Glomerular visceral epithelial cell (primary cell): ENCODE data around the gene SLC11A1.

Source experiments
- DNase-seq: peaks from one replicate; pipeline ENCODE4 v3.0.0-alpha.2; 2016; ENCODE audit errors: extremely low spot score

The SLC11A1 gene

GRCh38 chr2:218381916-218382366, at the start of gene SLC11A1:
Gene SLC11A1, plus strand, starts transcription at chr2:218382273. Its CDS starts 96 bp downstream, at chr2:218382369.
- no peak for DNase-seq

- no peak for DNase-seq
Observed at GRCh38 chr2:218332288-218332687, 49.8 kb upstream of the SLC11A1 start.

- DNase-seq, result no peak
Observed at GRCh38 chr2:218332920-218333645, 49.0 kb upstream of the SLC11A1 start.

GRCh38 chr2:218334531-218334930, 47.5 kb upstream of the SLC11A1 start:
- DNase-seq, result no peak

GRCh38 chr2:218340656-218341055, 41.4 kb upstream of the SLC11A1 start:
- no peak for DNase-seq

- no peak for DNase-seq
Observed at GRCh38 chr2:218341381-218341780, 40.7 kb upstream of the SLC11A1 start.

- no peak for DNase-seq
Observed at GRCh38 chr2:218342837-218343236, 39.2 kb upstream of the SLC11A1 start.

- peak; percentile 49 for DNase-seq
Observed at GRCh38 chr2:218343591-218343990, 38.5 kb upstream of the SLC11A1 start.

GRCh38 chr2:218344090-218344754, 37.9 kb upstream of the SLC11A1 start:
- peak; percentile 79 for DNase-seq

GRCh38 chr2:218344755-218345417, 37.2 kb upstream of the SLC11A1 start:
- no peak for DNase-seq

GRCh38 chr2:218345491-218346236, 36.4 kb upstream of the SLC11A1 start:
- DNase-seq, result no peak

- no peak for DNase-seq
Observed at GRCh38 chr2:218347172-218347571, 34.9 kb upstream of the SLC11A1 start.

GRCh38 chr2:218354045-218354444, 28.0 kb upstream of the SLC11A1 start:
- no peak for DNase-seq

- DNase-seq, result peak; percentile 33
Observed at GRCh38 chr2:218354850-218355443, 27.1 kb upstream of the SLC11A1 start.

- no peak for DNase-seq
Observed at GRCh38 chr2:218357236-218358177, 24.6 kb upstream of the SLC11A1 start.

GRCh38 chr2:218360453-218360852, 21.6 kb upstream of the SLC11A1 start:
- no peak for DNase-seq

- DNase-seq, result no peak
Observed at GRCh38 chr2:218362606-218363005, 19.5 kb upstream of the SLC11A1 start.

GRCh38 chr2:218363736-218364135, 18.3 kb upstream of the SLC11A1 start:
- no peak for DNase-seq

GRCh38 chr2:218364196-218364595, 17.9 kb upstream of the SLC11A1 start:
- no peak for DNase-seq

GRCh38 chr2:218366621-218367414, 15.3 kb upstream of the SLC11A1 start:
- no peak for DNase-seq
